A673 (cell line): ENCODE results near the gene CACNA2D3. TPM values are rescaled to one million over a fixed set of nuclear protein-coding genes. Genes with fewer than 3 reads are reported as not detected.

Experiments used
- BruUV-seq: library from RNA; stranded (reverse); fragments of 400-500 nt; replicated peaks from 2 replicates; lab custom pipeline; 2021; lab: Mats Ljungman, UMichigan
- CTCF ChIA-PET: fragments of 300-600 bp; sonication (Branson Sonifier 250); formaldehyde crosslinking; loops from one replicate; lab custom pipeline; 2022; ENCODE audit warnings: antibody characterized with exemption; lab: Charles Lee
- POLR2A ChIA-PET: fragments of 300-600 bp; sonication (Branson Sonifier 250); formaldehyde crosslinking; loops from one replicate; lab custom pipeline; 2022; ENCODE audit warnings: antibody characterized with exemption; ENCODE audit not compliant: low non-redundant PET; lab: Charles Lee
- DNase-seq: peaks from one replicate; pipeline ENCODE4 v3.0.0-alpha.2; 2015; ENCODE audit warnings: low spot score
- H3K27ac ChIP-seq: fragments of 200-600 bp; sonication (generic); 2 replicates; pipeline ENCODE4 v1.5.1; 2016; ENCODE audit warnings: mixed run types, low read depth, mild to moderate bottlenecking, mixed read lengths, antibody characterized with exemption, low read length; ENCODE audit not compliant: poor library complexity, severe bottlenecking
- H3K27me3 ChIP-seq: fragments of 200-600 bp; sonication (generic); replicated peaks from 2 replicates; pipeline ENCODE4 v1.6.1; 2017; ENCODE audit warnings: mixed run types, low read depth, mild to moderate bottlenecking, mixed read lengths, antibody characterized with exemption, low read length; ENCODE audit not compliant: insufficient read depth, poor library complexity
- H3K36me3 ChIP-seq: fragments of 200-600 bp; sonication (generic); 2 replicates; pipeline ENCODE4 v1.6.1; 2016; ENCODE audit warnings: mixed run types, mild to moderate bottlenecking, mixed read lengths, antibody characterized with exemption, low read length; ENCODE audit not compliant: insufficient read depth, poor library complexity, severe bottlenecking
- H3K4me1 ChIP-seq: fragments of 200-600 bp; sonication (generic); 2 replicates; pipeline ENCODE4 v1.6.1; 2017; ENCODE audit warnings: mixed run types, mild to moderate bottlenecking, mixed read lengths, antibody characterized with exemption, low read length; ENCODE audit not compliant: insufficient read depth, poor library complexity, severe bottlenecking
- H3K4me3 ChIP-seq: fragments of 200-600 bp; sonication (generic); 2 replicates; pipeline ENCODE4 v1.5.1; 2016; ENCODE audit warnings: low read depth, mixed run types, mild to moderate bottlenecking, mixed read lengths, low read length; ENCODE audit not compliant: poor library complexity, severe bottlenecking
- H3K9me3 ChIP-seq: fragments of 200-600 bp; sonication (generic); 2 replicates; pipeline ENCODE4 v1.6.1; 2016; ENCODE audit warnings: mixed run types, low read depth, mild to moderate bottlenecking, mixed read lengths, antibody characterized with exemption, low read length; ENCODE audit not compliant: poor library complexity, severe bottlenecking
- CTCF ChIP-seq: fragments of 300-800, 200-600 bp; sonication (generic); conservative IDR thresholded peaks from 2 replicates; pipeline ENCODE4 v1.5.1; 2017; ENCODE audit warnings: low read depth, mild to moderate bottlenecking, antibody characterized with exemption, low read length, moderate library complexity, mixed read lengths
- EZH2 ChIP-seq: fragments of 200-600 bp; sonication (generic); IDR thresholded peaks from 2 replicates; pipeline ENCODE4 v1.6.1; 2017; ENCODE audit warnings: borderline replicate concordance, low read depth, mild to moderate bottlenecking, mixed read lengths, antibody characterized with exemption, low read length; ENCODE audit not compliant: poor library complexity, severe bottlenecking
- intact Hi-C: fragments of 100-400 bp; cut with micrococcal nuclease; formaldehyde crosslinking; loops from one replicate; pipeline ENCODE4 v1.10.0; 2022; ENCODE audit not compliant: unreplicated experiment
- total RNA-seq: library from RNA; stranded (reverse); gene quantifications from 2 replicates; pipeline ENCODE4 v1.2.3, GENCODE V29; 2021

CACNA2D3 gene
- total RNA-seq, 1 experiment from 2014 or later = not detected

DNA sequence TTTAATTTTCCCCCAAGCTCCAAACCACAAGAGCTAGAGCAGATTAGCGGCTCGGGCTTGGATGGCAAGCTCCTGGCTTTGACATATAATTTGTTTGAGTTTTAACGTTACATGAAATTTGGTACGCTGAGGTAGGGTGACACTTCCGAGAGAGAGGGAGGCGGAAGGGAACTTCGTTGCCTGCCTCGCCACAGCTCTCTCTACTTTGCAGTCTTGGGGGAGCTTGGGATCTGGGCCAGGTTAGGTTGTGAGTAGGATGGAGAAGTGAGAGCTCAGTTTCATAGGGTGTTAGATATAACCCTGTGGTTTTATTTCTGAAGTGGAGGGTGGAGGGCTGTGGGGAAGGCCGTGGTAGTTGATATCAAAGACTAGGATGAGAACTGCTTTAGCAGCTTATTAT is 765.8 kb downstream of the CACNA2D3 start:
- H3K36me3 ChIP-seq = no peaks in the 10 kb centered on the region
- H3K4me1 ChIP-seq = no peaks in the 10 kb centered on the region
- no peak overlapping the region for H3K27ac ChIP-seq
- no TSS peak for BruUV-seq
- TF ChIP-seq EZH2 = no peak
- TF ChIP-seq CTCF = no peak
- DNase-seq = no peak
- intact Hi-C loops = no loop called here
- POLR2A ChIA-PET = no interaction called here
- H3K27me3 ChIP-seq = no peaks in the 10 kb centered on the region
- no peak overlapping the region for H3K4me3 ChIP-seq
- CTCF ChIA-PET = no interaction called here
- no peaks in the 10 kb centered on the region for H3K9me3 ChIP-seq

DNA sequence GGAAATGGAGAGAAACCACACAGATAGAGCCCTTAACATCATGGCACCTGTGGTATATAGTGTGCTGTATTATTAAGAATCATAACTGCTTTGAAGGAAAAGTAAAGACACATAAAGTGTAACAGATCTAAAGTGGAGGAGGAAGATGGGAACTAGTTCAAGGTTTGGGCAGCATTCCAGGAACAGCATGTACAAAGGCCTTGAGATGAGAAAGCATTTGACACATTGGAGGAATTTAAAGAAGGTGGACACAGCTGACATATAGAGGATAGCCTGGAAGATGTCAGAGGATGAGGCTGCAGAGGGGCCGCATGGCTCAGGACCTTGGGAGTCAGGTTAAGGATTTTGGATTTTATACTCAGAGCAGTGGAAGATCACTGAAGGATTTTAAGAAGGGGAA is 766.5 kb downstream of the CACNA2D3 start:
- BruUV-seq = no TSS peak
- ChIA-PET CTCF (no interaction called here), POLR2A (no interaction called here)
- TF ChIP-seq EZH2 (no peak), CTCF (no peak)
- intact Hi-C loops = no loop called here
- H3K27ac ChIP-seq = no peak overlapping the region
- H3K9me3 ChIP-seq = no peaks in the 10 kb centered on the region
- no peak for DNase-seq
- no peaks in the 10 kb centered on the region for H3K4me1 ChIP-seq
- no peaks in the 10 kb centered on the region for H3K27me3 ChIP-seq
- no peaks in the 10 kb centered on the region for H3K36me3 ChIP-seq
- no peak overlapping the region for H3K4me3 ChIP-seq

GRCh38 chr3:54889731-54890130 is 767.4 kb downstream of the CACNA2D3 start:
- no peak overlapping the region for H3K27ac ChIP-seq
- H3K36me3 ChIP-seq = no peaks in the 10 kb centered on the region
- H3K27me3 ChIP-seq = no peaks in the 10 kb centered on the region
- H3K4me3 ChIP-seq = no peak overlapping the region
- DNase-seq = no peak
- intact Hi-C loops = no loop called here
- no peak for TF ChIP-seq CTCF
- TF ChIP-seq EZH2 = no peak
- no TSS peak for BruUV-seq
- H3K9me3 ChIP-seq = no peaks in the 10 kb centered on the region
- H3K4me1 ChIP-seq = no peaks in the 10 kb centered on the region
- ChIA-PET CTCF (no interaction called here), POLR2A (interaction anchor here (0.7 kb wide), 1 partner anchor 163 kb away, joined by 3 read pairs; no protein-coding TSS in a partner anchor)
